ENCODE data around the gene LDB3.

DNA sequence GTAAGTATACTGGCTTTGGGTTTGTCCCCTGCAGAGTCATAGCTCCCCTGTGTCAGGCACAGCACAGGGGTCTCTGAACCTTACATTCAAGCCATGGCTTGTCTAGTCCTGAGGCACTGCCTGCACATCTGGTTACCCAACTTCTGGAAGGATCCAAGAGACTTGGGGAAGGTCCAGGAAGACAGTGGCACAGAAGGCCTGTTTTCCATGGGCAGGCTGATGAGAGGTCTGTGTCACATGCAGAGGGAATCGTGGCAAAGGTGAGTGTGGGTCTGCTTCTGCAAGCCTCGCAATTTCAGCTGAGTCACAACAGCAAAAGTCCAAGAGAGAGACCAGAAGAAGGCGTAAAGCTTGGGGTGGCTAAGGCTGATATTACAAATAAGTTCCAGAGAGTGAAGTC lies 59.7 kb downstream of the LDB3 start:
- TF ChIP-seq EZH2 (IDR thresholded peaks at IDR 0.05; ENCODE audit: insufficient read depth, poor library complexity, severe bottlenecking) (no peak), EZH2phosphoT487 (IDR thresholded peaks at IDR 0.05; ENCODE audit: insufficient read depth, low read depth) (no peak)
